Hippocampal formation (tissue), 2 donors: ENCODE results near the gene ALX4.

ENCODE experiments used
- DNase-seq, 2 donors: peaks; one replicate each; lab custom pipeline; 2025; lab: John Stamatoyannopoulos, UW

Gene ALX4

DNA sequence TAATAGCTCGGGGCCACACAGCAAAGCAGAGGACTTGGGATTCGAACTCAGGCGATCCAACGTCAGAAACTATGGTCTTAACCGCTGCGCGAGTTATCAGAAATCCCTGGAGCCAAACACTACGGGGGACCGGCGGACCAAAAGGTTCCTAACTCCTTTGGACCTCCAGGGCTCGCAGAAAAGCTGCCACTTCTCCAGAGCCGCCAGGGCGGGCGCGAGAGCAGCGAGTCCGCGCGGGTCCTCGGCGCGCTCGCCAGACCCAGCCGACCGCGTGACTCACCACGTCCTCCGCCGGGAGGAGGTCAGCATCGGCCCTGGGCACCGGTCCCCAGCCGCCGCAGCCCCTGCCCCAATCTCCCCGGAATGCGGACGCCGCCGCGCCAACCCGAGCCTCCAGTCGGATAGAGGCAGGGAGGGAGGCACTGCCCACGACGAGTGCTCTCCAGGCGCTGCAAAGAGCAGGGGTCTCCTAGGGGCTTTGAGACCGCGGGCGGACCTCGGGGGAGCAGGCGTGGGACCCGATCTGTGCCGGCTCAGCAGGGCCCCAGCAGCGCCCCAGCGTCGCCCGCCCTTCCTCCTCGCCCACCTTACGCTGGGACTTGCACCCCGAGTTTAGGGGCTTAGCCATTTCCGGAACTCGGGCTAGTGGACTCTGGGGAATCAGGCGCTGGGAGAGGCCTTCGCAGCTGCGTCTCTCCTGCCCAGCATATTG lies 6.2 kb upstream of the ALX4 start:
- DNase-seq: no peak

DNA sequence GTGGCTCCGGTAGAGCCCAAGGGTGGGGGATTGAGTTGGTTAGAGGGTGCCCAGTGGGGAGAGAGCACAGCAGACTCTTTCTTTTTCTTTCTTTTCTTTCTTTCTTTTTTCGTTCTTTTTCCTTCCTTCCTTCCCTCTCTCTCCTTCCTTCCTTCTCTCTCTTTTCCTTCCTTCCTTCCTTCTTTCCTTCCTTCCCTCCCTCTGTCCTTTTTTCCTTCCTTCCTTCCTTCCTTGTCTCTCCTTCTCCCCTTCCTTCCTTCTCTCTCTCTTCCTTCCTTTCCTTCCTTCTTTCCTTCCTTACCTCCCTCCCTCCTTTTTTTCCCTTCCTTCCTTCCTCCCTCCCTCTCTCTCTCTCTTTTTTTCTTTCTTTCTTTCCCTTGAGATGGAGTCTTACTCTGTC lies 4.8 kb upstream of the ALX4 start:
- no peak for DNase-seq

DNA sequence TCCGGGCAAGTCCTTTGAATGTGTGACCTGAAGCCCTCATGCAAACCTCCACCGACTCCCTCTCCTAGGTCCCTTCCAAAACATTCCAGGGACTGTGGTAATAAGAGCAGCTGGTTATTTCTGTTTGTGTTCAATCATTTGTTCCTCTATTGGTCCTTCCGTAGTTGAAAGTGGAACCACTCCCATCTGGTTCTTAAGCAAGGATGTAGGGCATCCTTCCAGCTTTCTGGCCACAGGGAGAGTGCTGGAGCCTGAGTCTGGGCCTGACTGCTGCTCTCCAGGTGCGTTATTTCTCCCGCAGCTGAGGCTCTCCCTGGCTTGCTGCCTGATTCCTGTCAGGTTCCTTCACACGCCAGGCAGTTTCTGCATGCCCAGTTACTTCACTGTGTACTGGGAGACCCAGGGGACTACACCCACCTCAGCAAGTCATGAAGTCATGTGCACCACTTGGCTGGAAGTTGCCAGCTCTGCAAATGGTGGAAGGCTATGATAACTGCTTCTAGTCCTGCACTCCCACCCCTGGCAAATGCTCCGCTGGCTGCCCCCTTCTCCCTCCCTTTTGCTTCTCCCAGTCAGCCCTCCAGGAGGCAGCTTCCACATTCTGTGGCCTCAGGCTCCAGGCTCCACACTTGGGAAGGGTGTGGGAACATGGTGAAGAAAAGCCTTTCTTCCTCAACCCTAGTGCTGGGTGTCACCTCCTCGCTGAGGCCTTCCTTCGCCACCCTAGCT lies 4.0 kb upstream of the ALX4 start:
- DNase-seq: no peak

DNA sequence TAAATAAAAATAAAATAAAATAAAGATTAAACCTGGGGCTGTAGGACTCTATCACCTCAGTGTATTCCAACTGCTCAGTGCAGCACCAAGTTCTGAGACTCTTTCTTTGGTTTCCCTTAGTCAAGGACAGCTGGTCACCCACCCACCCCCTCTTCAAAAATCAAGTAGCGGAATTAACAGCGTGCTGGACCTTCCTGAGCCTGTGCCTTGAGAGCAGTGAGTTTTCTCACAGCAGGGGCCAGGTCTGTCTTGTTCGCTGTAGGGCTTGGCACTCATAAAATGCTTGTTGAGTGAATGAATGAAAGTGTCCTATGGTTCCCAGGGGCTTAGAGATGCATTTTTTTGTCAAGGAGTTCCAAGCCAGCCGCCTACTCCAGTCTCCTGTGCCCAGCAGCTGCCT lies 2.9 kb upstream of the ALX4 start:
- no peak for DNase-seq

DNA sequence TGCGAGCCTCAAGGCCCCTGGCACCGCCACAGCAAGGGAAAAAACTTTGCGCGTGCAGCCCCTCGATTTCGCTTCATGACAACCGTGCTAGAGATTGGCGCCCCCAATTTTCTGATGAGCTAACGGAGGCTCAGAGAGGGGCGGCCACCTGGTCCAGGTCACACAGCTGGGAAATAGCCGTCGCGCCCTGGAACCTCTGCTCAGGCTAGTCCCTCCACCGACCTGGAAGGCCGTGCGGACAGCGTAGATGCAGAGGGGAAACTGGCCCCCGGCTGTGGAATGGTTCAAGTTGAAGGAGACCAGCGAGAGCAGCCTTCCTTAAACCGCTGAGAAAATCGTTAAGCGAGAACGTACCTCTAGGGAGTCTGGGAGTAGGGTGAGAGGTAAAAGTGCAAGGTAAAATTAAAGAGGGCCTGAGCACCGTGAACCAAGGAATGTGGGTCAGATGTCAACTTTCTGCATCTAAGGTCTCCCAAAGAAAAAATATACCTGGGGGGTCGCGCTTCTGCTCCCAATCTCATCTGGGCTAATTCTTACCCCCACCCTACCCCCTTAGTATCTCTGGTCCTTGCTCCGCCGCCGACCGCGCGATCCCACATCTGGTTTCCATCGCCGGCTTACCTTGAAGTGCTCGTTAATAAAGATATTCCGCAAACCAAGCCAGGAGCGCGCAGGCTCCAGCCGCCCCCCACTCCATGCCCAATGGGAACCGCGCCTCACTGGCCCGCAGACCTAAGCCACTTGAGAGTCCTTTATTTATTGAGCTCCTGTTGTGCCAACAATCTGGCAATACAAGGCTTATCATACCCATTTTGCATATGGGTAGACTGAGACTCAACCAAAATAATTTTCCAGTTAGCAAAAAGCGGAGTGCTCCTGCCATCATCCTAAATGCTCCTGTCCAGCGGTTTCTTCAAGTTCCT lies 1.7 kb upstream of the ALX4 start:
- no peak for DNase-seq

DNA sequence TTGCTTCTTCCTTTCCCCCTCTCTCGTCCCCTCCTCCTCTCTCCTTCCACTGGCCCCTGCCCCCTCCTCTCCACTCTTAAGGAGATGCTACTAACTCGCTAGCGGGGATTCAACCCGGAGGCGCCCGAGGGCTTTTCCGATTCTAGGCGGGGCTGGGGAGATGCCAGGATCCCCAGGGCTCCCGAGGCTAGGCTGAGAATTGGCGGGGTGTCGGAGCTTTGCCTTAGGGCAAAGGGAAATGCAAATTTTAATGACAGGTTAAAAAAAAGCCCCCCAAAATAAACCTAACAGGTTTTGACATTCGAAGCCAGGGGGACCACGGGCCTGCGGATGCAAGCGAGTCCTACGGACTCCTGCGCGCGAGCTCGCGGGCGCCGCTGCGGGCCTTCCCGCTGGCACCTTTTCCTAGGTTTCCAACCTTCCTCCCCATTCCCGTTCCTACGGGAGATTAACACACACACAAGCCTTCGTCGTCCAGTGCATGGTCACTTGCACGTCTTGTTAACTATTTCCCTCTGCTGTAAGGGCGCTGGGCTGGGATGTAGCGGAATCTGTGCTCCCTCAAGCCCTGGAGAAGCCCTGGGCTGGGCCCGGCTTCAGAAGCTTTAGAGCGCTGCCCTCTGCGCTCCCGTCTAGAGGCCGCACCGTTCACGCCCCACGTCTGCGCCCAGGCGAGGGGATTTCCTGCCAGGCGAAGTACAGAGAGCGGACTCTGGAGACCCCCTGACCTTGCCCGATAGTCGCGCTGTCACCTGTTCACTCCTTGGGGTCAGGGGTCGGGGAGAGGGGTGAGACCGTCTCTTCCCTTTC lies 729 bp upstream of the ALX4 start:
- no peak for DNase-seq

DNA sequence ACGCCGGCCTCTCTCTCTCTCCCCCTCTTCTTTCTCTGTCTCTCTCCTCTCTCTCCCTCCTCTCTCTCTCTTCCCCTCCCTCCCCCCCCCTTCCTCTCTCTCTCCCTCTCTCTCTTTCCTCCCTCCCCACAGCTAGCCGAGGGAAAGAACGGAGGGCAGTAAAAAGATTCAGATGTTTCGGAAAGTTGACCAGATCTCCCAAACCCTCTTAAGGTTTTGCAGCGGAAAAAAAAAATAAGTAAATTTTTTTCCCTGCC lies 195 bp upstream of the ALX4 start:
- no peak for DNase-seq

DNA sequence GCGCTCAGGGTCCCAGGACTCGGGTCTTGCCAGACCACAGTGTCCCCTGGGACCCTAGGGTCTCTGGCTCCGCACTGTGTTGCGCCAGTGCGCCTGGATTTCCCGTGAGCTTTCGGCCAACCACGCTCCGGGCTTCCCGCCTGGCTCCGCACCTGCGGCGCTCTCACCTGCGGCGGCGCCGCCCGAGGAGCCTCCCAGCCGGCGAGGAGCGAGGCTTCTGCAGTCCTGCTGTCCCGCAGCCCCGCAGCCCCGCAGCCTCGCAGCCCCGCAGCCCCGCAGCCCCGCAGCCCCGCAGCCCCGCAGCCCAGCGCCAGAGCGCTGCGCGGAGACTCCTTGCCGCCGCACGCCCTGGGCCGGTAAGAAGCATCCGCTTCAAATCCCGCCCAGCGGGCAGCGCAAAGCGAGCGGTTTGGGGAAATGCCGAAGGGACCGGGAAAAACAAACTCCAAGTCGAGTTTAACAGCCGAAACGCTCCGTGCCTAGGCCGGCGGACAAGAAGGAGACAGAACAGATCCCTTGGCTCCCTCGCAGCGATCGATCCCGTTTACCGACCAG lies 939 bp downstream of the ALX4 start:
- DNase-seq: no peak

DNA sequence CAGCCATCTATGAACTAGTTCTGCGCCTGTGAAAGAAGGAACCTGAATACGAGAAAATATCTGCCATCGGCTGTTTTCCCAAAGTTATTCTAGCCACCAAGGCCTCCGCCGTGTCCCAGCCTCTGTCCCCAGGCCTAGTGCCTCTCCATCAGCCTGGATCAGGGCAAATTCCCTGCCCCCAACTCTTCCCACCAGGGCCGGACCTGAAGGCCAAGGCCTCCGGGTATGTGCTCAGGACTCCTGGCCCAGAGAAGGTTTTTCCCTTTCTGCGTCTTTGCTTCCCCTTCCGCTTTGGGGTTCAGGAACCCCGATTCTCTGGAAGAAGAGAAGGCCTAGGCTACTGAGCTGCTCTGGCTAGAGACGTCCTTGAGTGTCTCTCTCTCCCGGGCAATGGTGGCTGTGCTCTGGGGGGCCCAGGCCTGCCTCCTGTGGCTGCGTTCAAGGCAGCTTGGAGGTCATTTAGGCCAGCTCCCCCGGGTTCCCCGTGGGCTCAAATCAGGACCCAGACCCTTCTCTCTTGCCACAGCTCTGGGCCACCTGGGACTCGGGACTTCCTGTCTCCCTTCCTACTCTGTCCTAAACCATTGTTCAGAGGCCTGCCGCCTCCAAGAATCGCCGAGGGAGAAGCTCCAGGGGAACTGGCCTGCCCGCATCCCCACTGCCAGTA lies 1.6 kb downstream of the ALX4 start:
- DNase-seq: no peak

DNA sequence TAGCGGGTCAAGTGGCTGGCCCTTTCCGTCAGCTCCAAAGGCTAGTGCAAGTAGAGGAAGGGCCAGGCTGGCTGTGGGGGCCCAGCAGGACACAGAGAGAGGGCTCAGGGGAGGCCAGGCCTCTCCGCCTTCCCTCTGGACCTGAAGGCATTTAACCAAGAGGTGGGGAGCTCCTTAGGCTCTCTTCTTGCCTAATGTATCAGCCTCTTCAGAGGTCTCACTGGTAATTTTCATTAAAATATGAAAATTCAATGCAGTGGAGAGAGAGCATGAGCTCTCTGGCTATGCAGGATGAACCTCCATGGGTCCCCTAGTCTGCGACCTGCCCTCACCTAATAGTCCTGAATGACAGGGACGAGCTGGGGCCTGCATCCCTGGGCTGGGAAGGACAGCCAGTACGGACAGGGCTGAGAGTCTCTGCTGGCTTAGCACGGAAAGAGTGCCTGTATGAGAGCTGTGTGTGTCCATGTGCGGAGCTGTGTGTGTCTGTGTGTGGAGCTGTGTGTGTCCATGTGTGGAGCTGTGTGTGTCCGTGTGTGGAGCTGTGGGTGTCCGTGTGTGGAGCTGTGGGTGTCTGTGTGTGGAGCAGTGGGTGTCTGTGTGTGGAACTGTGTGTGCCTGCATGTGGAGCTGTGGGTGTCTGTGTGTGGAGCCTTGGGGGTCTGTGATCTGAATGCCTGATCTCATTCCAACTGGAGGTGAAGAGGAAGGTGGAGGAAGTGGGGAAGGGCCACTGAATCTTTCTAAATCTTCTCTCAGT lies 2.4 kb downstream of the ALX4 start:
- DNase-seq: no peak

DNA sequence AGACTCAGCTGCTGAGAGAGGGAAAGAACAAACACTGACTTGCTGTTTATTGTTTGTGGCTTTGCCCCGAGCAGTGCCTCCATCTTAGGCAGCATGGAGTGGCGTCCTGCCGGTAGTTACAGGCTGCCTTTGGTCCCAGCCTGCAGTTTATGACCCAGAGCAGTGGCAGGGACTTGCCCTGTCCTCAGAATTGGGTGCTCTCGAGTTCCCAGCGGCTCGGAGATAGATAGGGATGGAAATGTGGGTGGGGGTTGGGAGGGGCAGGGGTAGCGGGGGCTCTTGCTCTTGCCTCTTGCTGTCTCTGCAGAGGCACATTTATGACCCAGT lies 3.1 kb downstream of the ALX4 start:
- no peak for DNase-seq

DNA sequence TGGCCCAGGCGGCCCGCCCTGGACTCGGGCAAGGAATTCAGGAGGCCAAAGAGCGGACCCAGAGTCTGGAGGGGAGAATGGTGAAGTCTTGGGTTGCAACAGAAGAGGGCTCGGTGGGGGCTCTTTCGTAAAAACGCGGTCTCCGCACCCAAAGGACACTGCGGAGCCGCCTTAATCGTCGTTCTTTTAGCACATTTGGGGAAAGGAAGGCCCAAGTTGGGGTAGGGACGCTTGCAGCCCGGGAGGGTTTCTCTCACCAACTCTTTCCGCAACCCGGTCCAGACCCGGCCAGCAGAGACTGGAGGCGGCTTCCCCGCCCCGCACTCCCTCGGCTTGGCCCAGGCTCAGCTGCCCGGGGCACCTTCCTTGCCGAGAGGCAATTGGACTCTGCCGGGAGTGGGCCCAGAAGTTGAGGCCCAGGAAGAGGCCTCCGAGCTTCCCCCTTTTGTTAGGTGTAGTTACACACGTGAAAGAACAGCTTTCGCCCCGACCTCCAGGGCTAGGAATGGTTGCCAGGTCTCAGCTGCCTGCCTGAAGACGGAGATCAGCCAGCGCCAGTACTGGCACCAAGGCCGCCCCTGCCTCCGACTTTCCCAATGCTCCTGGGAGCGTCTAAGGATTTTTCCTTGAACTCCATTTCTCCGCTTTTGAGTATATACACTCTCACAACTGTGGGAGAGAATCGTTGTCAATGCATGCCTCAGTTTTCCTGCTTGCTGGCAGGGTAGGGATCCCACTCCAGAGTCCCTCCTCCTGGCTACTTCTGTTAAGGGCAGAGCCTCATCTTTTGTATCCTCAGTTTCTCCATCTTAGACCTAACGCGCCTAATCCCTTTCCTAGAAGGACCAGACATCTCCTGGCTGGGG lies 3.7 kb downstream of the ALX4 start:
- DNase-seq: no peak

DNA sequence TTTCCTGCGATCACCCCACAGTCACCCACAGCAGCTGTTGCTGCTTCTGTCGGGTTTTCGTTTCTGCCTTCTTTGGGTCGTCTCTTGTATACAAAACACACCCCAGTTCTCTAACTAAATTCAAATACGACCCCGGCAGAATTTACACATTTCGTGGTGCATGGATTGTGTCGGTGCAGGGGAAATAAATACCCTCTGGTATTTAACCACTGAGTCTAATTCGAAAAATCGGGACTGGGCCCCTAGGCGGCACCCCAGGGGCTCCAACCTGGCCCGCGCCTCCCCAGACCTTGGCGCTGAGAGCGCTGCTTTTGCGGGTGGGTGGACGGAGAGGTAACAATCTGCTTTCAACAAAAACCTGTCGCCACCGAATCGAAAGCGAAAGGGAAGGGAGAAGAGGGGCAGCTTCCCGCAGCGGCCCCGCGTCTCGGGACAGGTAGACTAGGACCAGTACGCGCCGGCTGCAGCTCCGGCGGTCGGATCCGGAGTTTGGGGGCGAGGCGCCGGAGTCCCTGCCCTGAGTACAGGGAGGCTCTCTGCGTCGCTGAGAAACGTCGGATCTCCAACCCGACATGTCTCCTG lies 4.4 kb downstream of the ALX4 start:
- DNase-seq: no peak

DNA sequence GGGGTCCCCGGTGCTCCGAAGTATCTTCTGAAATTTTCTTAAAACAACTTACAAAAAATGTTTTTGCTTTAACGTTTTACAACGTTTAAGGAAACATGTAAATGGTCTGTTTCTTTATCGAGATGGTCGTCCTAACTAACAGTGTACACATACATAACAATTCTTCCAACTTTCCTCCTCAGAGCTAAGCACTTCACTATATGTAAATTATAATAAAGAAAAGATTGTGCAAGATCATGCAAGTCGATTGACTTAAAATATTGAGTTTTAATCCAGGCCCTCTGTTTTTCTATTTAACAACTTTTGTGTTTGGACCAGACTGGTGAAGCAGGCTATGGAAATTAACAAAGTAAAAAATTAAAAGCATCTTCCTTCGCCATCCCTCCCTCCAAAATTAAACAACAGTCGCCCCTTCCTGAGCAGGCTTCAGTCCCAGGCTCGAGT lies 4.9 kb downstream of the ALX4 start:
- no peak for DNase-seq

DNA sequence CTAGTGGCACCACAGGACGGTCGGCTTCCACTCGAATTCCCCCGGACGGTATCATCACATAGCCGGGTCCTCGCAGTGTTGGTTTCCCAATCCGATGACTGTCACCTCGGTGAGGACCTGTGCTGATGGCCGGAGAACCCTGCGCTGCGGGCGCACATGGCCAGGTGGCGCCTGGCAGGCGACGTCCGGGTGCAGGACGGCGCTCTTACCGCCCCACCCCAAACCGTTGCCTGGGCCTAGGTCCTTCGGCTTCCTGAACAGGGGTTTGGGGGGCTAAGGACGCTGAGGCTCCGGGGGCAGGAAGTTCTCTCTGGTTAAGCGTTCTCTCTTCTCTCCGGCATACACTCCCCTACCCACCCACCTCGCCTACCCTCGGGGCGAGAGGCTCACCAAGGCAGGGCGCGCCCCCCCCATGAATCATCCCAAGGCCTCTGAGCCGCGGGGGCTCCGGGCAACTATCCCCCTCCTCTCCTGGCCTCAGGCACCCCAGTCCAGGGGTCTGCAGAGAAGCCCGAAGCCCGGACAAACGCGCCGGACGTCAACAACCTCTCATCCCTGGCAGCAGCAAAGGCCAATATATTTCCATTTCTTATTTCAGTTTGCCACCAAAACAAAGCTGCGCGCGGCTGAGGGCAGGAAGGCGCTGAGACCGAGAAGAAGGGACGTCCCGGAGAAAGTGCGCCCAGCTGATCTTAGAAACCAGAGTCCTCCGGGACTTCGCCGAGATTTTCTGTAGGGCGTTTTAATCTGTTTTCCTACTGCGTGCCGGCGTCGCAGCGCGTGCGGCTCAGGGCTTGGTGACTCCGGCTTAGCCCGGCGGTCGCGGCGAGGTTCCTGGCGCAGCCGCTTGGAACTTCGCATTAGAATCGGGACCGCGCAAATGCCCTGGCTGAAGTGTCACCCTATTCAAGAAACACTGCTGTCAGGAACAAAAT lies 5.6 kb downstream of the ALX4 start:
- DNase-seq: no peak

DNA sequence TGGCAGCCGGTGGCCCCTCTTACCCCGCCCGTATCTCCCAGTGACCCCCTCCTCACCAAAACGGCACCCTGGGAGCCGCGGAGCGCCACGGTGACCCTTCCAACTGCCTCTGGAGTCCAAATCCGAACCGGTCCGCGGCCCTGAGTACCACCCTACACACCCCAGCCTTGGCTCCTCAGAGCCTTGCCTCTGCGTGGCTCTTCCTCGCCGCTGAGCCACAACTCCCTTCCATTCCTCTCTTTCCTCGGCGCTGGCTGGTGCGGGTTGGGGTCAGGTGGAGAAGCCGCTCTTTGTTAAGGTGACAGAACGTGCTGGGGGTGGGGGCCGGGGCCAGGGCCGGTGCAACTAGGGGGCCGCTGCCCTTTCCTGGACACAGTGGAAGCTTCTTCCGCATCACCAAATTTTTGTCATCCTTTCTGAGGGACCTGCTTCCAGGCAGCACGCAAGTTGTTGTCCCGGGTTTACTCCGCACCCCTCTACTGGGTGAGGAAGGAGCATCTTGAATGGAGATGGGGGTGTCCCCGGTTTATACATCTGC lies 6.5 kb downstream of the ALX4 start:
- DNase-seq: no peak

DNA sequence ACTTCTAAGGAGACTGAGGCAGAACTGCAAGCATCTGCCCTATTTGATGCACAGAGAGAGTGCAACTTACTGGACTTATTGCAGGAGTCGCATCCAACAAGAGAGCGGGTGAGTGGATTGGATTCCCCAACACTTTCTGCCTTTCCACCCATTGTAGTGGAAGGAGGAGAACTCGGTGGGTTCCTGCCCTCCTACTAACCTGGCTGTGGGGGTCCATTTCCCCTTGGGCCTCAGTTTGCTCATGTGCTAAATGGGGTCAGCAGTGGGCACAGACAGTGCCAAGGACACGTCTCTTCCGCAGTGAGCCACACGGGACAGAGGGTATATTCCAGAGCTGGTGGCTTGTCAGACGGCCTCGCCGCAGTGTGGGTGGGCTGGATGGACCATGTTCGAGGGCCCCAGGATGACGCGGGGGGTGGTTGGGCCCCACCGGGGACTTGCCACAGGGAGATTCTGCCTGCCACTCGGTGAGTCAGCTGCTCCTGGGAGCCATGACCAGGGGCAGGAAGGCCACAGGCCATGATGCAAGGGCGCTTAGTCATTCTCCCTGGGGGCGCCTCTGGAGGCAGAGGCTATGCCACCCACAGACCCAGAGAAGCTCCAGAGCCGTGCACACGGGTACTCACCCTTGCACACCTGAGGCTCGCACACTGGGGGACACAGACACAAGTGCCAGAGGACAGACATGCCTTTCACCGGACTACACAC lies 8.2 kb downstream of the ALX4 start:
- no peak for DNase-seq
